Measurements from ENCODE around the gene TRIM49B. TPM values are rescaled to one million over a fixed set of nuclear protein-coding genes. Genes with fewer than 3 reads are reported as not detected.

Gene TRIM49B, protein sequence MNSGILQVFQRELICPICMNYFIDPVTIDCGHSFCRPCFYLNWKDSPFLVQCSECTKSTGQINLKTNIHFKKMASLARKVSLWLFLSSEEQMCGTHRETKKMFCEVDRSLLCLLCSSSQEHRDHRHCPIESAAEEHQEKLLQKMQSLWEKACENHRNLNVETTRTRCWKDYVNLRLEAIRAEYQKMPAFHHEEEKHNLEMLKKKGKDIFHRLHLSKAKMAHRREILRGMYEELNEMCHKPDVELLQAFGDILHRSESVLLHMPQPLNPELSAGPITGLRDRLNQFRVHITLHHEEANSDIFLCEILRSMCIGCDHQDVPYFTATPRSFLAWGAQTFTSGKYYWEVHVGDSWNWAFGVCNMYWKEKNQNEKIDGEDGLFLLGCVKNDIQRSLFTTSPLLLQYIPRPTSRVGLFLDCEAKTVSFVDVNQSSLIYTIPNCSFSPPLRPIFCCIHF
- not detected in 2 replicates for total RNA-seq

DNA sequence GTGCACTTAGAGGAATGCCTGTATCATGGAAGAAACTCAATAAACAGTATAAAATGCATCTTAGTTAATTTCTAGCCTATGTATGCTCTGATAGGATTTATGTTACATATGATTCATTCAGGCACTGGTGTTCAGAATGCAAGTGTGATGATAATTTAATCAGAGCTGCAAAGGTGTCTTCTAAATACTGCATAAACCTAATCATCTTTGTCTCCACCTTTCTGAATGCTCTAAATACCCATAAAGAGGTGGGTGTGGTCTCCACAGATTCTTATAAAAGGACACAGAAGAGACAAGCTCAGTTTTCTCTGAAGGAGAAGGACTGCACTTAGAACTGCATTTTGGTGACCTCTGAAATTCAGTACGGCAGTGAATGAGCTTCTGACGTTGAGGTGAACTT lies at the start of gene TRIM49B:
Gene TRIM49B (plus strand): TSS at position 301 of the 400 bp plus-strand sequence. CDS start 2,777 bp downstream, outside the sequence.

DNA sequence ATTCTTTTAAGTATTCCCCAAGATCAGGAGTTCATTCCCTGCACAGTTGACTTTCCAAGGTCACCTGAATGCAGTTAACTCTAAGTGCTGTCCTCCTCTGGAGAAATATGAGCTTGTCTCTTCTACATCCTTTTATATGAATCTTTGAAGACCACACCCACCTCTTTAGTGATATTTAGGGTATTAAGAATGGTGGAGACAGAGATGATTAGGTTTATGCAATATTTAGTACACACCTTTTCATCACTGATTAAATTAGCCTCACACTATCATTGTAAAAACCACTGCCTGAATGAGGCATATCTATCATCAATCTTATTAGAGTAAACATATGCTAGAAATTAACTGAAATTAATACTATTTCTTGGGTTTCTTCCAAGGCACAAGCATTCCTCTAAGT lies 44.8 kb upstream of the TRIM49B start, which contains the start of gene TRIM51G:
Gene TRIM51G (minus strand): TSS at position 101 of the 400 bp plus-strand sequence. CDS start 2,190 bp downstream, outside the sequence.

DNA sequence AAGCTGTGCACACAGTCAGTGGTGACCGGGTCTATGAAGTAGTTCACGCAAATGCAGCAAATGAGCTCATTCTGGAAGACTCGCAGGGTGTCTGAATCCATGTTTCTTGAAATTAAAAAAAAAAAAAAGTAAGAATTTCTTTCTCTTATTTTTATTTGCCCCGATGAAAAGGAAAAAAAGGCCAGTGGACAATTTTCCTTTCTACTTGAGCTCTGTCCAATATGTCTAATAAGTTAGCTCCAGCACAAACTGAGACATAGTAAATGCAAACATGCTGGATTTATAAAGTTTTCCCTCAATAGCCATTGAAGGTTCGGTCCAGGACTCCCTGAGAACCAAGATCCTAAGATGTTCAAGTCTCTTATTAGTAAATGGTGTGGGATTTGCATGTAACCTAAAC lies 30.4 kb downstream of the TRIM49B start, which contains the start of gene TRIM64C:
Gene TRIM64C (minus strand): TSS at position 101 of the 400 bp plus-strand sequence. CDS start 0 bp downstream, at position 101.

Small RNA genes lying within 50 kb of the gene (small RNA-seq; reads per million reads assigned to genes)
- gene AC084851.1 = not detected

Other genes starting within 250 kb of the TRIM49B start
- gene TRIM51G, start 44.9 kb upstream of the TRIM49B start, total RNA-seq = not detected in 2 replicates
- not detected in 2 replicates for gene TRIM64C, start 30.3 kb downstream of the TRIM49B start, total RNA-seq
- gene FOLH1, start 179.8 kb downstream of the TRIM49B start, total RNA-seq = 1.3 TPM in 2 replicates

All from hair follicle dermal papilla cell (primary cell).